A673 (cell line): Measurements from ENCODE around the gene SLC26A5.

Source experiments
- CTCF ChIP-seq: fragments of 300-800, 200-600 bp; sonication (generic); conservative IDR thresholded peaks from 2 replicates; pipeline ENCODE4 v1.5.1; 2017; ENCODE audit warnings: low read depth, mild to moderate bottlenecking, antibody characterized with exemption, low read length, moderate library complexity, mixed read lengths
- EZH2 ChIP-seq: fragments of 200-600 bp; sonication (generic); IDR thresholded peaks from 2 replicates; pipeline ENCODE4 v1.6.1; 2017; ENCODE audit warnings: borderline replicate concordance, low read depth, mild to moderate bottlenecking, mixed read lengths, antibody characterized with exemption, low read length; ENCODE audit not compliant: poor library complexity, severe bottlenecking

DNA sequence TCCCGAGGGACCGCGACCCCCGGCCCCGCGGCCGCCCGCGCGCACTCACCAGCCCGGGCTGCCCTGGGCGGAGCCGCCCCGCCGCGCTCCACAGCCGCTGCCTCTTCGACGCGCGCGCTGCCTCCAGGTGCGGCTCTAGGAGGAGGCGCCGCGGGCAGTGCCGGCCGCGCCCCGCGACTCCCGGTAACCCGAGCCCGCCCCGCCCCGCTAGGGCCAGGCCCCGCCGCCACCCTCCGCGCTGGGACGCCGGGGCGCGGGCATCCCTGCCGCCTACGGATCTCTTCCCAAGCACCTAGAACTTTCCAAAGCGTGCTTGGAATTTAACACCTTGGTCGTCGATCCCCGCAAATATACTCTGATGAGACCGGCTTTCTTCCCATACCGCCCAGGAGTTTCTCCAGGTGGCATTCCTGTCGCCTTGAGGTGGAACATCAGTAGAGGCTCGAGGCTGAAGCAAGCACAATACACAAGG is at the start of gene SLC26A5:
- no peak for TF ChIP-seq EZH2
- TF ChIP-seq CTCF: no peak
